Mucosa of descending colon (tissue), 3 donors: ENCODE measurements around the gene PSMA1. TPM values are rescaled to one million over a fixed set of nuclear protein-coding genes. Genes with fewer than 3 reads are reported as not detected.
A peak's percentile ranks its signal among the peaks of the same experiment; 100 is the strongest.
"Not testable (repeated sequence)": the region's sequence is repeated elsewhere in the genome, so short reads cannot be mapped to it uniquely, and the experiment has no call there.

Source experiments
- ATAC-seq: fragments of 200-7000 bp; cut with Tn5 transposase; one replicate; pipeline ENCODE4 v1.9.1; 2020; ENCODE audit warnings: mild to moderate bottlenecking, moderate library complexity
- DNase-seq, 3 donors: peaks; one replicate each; pipeline ENCODE4 v3.0.0-alpha.2; 2020
- H3K36me3 ChIP-seq: fragments of 200-600 bp; one replicate; pipeline ENCODE4 v1.8.0; 2021; ENCODE audit warnings: low read depth, mild to moderate bottlenecking
- H3K4me1 ChIP-seq: fragments of 200-600 bp; one replicate; pipeline ENCODE4 v1.8.0; 2021; ENCODE audit warnings: low read depth, mild to moderate bottlenecking
- H3K4me3 ChIP-seq: fragments of 200-600 bp; one replicate; pipeline ENCODE4 v1.8.0; 2021; ENCODE audit warnings: mild to moderate bottlenecking
- H3K9me3 ChIP-seq: fragments of 200-600 bp; one replicate; pipeline ENCODE4 v1.8.0; 2021; ENCODE audit warnings: mild to moderate bottlenecking
- CTCF ChIP-seq: fragments of 200-600 bp; IDR thresholded peaks from one replicate; pipeline ENCODE4 v1.8.0; 2022; ENCODE audit warnings: antibody characterized with exemption, mild to moderate bottlenecking
- intact Hi-C, 2 donors: fragments of 100-400 bp; cut with DNase I in 1 of 2; cut with micrococcal nuclease in 1 of 2; formaldehyde crosslinking; loops; one replicate each; pipeline versions ENCODE4 v1.11.0 to v1.11.1; 2022; cut with DNase I, micrococcal nuclease
- long read RNA-seq, 2 donors: library from polyadenylated mRNA; unstranded; transcript quantifications; one replicate each; pipeline ENCODE4 v2.0.0, GENCODE V29; 2019 to 2021
- total RNA-seq, 3 donors: library from RNA; stranded (reverse); fragmentation: NEBNext Ultra II Directional in 2 of 3; extraction: Animal tissue kit (Norgen Biotek cat#: 25700) in 2 of 3; gene quantifications; one replicate each; pipeline versions ENCODE4 v1.2.1 to v1.2.4, GENCODE V29; 2021 to 2023
- donor health status: DM: no; HTN: no; CAD: no; lungs with moderate emphysema.
- donor health status: DM: no; HTN: no; CAD: no.
- donor health status: DM: no; HTN: yes; CAD: no.

PSMA1 gene
- 100 to 1,000 TPM in 2 of 3 donors, 10 to 100 TPM in 1; 94.3 to 116 (median 101) TPM for total RNA-seq
- long read RNA-seq, donor 1, transcript PSMA1-201 (10 exons, 1,505 nt): major isoform, 50 of 77 reads
- long read RNA-seq, donor 1, transcript PSMA1-202 (11 exons, 1,266 nt): minor isoform, 6 of 77 reads
- long read RNA-seq, donor 1, partial matches to known transcripts: 2 of 77 reads
- long read RNA-seq, donor 1, other reads (novel, unspliced or antisense): 13 of 77 reads
- long read RNA-seq, donor 2, transcript PSMA1-201 (10 exons, 1,505 nt): major isoform, 81 of 111 reads
- long read RNA-seq, donor 2, partial matches to known transcripts: 0 of 111 reads
- long read RNA-seq, donor 2, other reads (novel, unspliced or antisense): 26 of 111 reads

- DNase-seq (peak; percentile 96 to 97 (median 97)), ATAC-seq (peak; percentile 99)
- Histone ChIP-seq H3K36me3 (no peaks in the 10 kb centered on the region), H3K4me1 (peaks cover 17% of the 10 kb centered on the region), H3K4me3 (peak within 1 kb of the TSS; percentile 69), H3K9me3 (no peaks in the 10 kb centered on the region)
- peak; percentile 69 for TF ChIP-seq CTCF
- intact Hi-C loops: no loop called here
Measured at GRCh38 chr11:14519917-14520746, at the start of gene PSMA1. TSS of gene PSMA1 (minus strand) at chr11:14520386. CDS start at chr11:14520299, 87 bp downstream.

- ATAC-seq, H3K9me3 ChIP-seq, intact Hi-C loops, H3K4me1 ChIP-seq, H3K36me3 ChIP-seq, H3K4me3 ChIP-seq: not testable (repeated sequence)
- peak in 1 of 3 donors; percentile 46 for DNase-seq
Measured at GRCh38 chr11:14569516-14569915, 49.3 kb upstream of the PSMA1 start.

- intact Hi-C loops: no loop called here
- TF ChIP-seq CTCF: no peak
- no peaks in the 10 kb centered on the region for H3K4me1 ChIP-seq
- no peak for DNase-seq
- ATAC-seq: peak; percentile 20
- H3K4me3 ChIP-seq: no peak overlapping the region
- H3K9me3 ChIP-seq: no peaks in the 10 kb centered on the region
- no peaks in the 10 kb centered on the region for H3K36me3 ChIP-seq
Measured at GRCh38 chr11:14567064-14567651, 47.0 kb upstream of the PSMA1 start.

GRCh38 chr11:14566331-14567063 is 46.3 kb upstream of the PSMA1 start:
- DNase-seq: no peak
- no peak for ATAC-seq
- intact Hi-C loops: no loop called here
- H3K9me3 ChIP-seq: no peaks in the 10 kb centered on the region
- no peak overlapping the region for H3K4me3 ChIP-seq
- no peaks in the 10 kb centered on the region for H3K36me3 ChIP-seq
- H3K4me1 ChIP-seq: no peaks in the 10 kb centered on the region
- TF ChIP-seq CTCF: no peak

- Histone ChIP-seq H3K9me3 (no peaks in the 10 kb centered on the region), H3K4me3 (no peak overlapping the region), H3K36me3 (no peaks in the 10 kb centered on the region), H3K4me1 (no peaks in the 10 kb centered on the region)
- DNase-seq (no peak), ATAC-seq (no peak)
- intact Hi-C loops: no loop called here
- no peak for TF ChIP-seq CTCF
Measured at GRCh38 chr11:14565845-14566244, 45.7 kb upstream of the PSMA1 start.
